Measurements from ENCODE around the gene TRIM17. TPM values are rescaled to one million over a fixed set of nuclear protein-coding genes. Genes with fewer than 3 reads are reported as not detected.
A peak's percentile ranks its signal among the peaks of the same experiment; 100 is the strongest.

Gene TRIM17
- total and polyA plus RNA-seq, 2 of the 13 experiments (the other 11 are each of a cell fraction or from before 2014, with no cell fraction given), result 0.32 to 0.64 TPM

- TF ChIP-seq ZBTB40 (IDR thresholded peaks at IDR 0.05) (no peak), ZBTB40 (CRISPR knock-in tag; IDR thresholded peaks at IDR 0.05) (no peak), TRAFD1 (CRISPR knock-in tag; IDR thresholded peaks at IDR 0.05; ENCODE audit: borderline replicate concordance) (no peak), ZFP82 (CRISPR knock-in tag; IDR thresholded peaks at IDR 0.05; ENCODE audit: borderline replicate concordance) (no peak), MXD3 (CRISPR knock-in tag; IDR thresholded peaks at IDR 0.05) (no peak), ZNF441 (CRISPR knock-in tag; IDR thresholded peaks at IDR 0.05; ENCODE audit: borderline replicate concordance) (no peak), ZHX1 (CRISPR knock-in tag; IDR thresholded peaks at IDR 0.05; ENCODE audit: low read depth) (no peak), KDM2A (CRISPR knock-in tag; IDR thresholded peaks at IDR 0.05; ENCODE audit: borderline replicate concordance, low read depth) (peak; percentile 95), TERF1 (CRISPR knock-in tag; IDR thresholded peaks at IDR 0.05) (no peak), HOXA5 (CRISPR knock-in tag; IDR thresholded peaks at IDR 0.05) (no peak), ELK4 (CRISPR knock-in tag; IDR thresholded peaks at IDR 0.05; ENCODE audit: borderline replicate concordance) (no peak)
Observed at GRCh38 chr1:228416217-228416933, at the start of gene TRIM17 (continued).
